Measurements from ENCODE around the gene HTR7.

DNA sequence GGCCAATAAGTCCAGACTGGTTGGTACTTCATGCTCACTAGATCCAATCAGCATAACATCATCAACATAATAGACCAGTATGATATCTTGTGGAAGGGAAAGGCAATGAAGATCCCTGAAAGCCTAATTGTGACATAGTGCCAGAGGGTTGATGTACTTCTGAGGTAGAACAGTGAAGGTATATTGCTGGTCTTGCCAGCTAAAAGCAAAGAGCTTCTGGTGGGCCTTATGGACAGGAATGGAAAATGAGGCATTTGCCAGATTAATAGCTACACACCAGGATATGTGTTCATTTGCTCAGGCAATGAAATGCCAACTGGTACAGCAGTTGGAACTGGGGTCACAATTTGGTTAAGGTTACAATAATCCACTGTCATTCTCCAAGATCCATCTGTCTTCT is 156.4 kb downstream of the HTR7 start:
- TF ChIP-seq POLR2A (IDR thresholded peaks at IDR 0.05) (no peak), POLR2AphosphoS5 (IDR thresholded peaks at IDR 0.05) (no peak)
